AG04449 (cell line): ENCODE data around the gene ARID3B.

Experiments used
- CTCF ChIA-PET: fragments of 350-600 bp; formaldehyde crosslinking; extraction: SDS; loops from one replicate; lab custom pipeline; 2021; ENCODE audit warnings: antibody characterized with exemption; lab: Yijun Ruan, JAX
- POLR2A ChIA-PET: fragments of 400-600, 350-600 bp; formaldehyde crosslinking; extraction: SDS; loops from one replicate; lab custom pipeline; 2020; ENCODE audit warnings: antibody characterized with exemption, inconsistent platforms; lab: Yijun Ruan, JAX
- DNase-seq: peaks from one replicate; pipeline ENCODE4 v3.0.0-alpha.2; 2010; ENCODE audit warnings: low read depth, low spot score
- H3K4me3 ChIP-seq: 2 replicates; pipeline ENCODE4 v1.5.1; 2011; ENCODE audit warnings: low read depth, mild to moderate bottlenecking, control low read depth, low read length
- CTCF ChIP-seq: IDR thresholded peaks from one replicate; pipeline ENCODE4 v1.5.1; 2011; ENCODE audit warnings: mild to moderate bottlenecking, moderate library complexity, low read length, control low read depth, inconsistent platforms; ENCODE audit not compliant: insufficient read depth; ENCODE audit errors: missing control alignments

Gene ARID3B

DNA sequence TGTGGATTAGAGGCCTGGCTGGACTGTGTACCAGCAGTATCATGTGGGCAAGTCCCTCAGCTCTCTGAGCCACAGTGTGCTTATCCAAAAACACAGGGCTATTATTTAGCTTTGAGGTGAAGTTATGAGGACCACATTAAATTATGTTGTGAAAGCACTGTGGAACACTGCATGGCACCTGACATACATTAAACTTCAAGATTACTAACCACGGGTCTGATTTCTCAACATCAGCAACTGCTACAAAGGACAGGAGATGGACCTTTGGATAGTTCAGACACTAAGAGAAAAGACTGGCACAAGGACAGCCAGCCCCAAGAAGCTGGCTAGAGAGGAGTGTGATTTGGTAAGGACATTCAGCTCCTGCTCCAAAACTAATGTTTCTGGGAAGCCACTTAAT lies 96.0 kb downstream of the ARID3B start:
- no peak for TF ChIP-seq CTCF
- ChIA-PET CTCF (interaction anchor here (1.1 to 46.3 kb wide), 9 partner anchors 9 to 351 kb away, joined by 3 to 1672 read pairs (median 7); partner anchors contain the start of genes CLK3 and CSK), POLR2A (no interaction called here)
- no peak for DNase-seq
- H3K4me3 ChIP-seq: no peak overlapping the region

DNA sequence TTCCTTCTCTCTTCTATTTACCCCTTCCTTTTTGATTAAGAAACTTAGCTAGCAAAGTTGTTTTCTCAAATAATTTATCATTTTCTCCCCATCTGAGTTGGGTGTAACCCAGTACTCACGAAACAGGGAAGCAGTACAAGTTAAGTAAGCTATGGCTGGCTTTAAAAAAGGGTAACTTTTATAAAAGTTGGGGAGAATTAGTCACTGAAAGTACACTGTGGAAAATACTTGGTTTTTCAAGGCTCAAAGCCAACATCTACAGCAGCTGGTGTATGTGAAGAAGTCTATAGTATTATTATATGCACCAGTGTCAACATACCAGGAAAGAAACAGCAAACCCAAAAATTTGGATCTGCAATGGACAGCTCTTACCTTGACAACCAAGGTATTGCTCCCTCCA lies 100.1 kb downstream of the ARID3B start:
- CTCF ChIA-PET: interaction anchor here (1.2 to 46.3 kb wide), 7 partner anchors 8 to 310 kb away, joined by 4 to 1672 read pairs (median 11); partner anchors contain the start of genes CLK3 and CSK
- POLR2A ChIA-PET: no interaction called here
- no peak for TF ChIP-seq CTCF

DNA sequence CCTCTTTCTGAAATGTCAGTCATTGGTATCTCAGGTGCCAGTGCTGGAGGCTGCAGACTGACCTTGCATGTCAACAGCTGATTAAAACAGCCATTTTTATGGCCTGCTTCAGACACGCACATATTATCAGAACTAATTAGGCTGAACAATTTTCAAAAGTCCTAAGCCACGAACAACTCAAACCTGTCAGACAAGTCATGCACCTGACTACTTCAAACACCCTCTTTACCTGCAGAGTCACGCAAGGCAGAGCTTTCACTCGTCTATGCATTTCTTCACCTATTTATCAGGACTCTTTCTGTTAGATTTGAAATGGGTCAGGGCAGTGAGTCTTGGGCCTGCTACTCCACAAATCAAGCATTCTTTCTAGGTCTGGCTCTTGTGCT lies 101.3 kb downstream of the ARID3B start:
- no peak for TF ChIP-seq CTCF
- ChIA-PET POLR2A (no interaction called here), CTCF (interaction anchor here (1.5 to 46.3 kb wide), 7 partner anchors 9 to 269 kb away, joined by 3 to 1672 read pairs (median 7); partner anchors contain the start of genes CLK3 and CSK)
- DNase-seq: no peak
- H3K4me3 ChIP-seq: no peak overlapping the region

More for the DNA sequence above, 100.1 kb downstream of the ARID3B start:
- H3K4me3 ChIP-seq: no peak overlapping the region
- DNase-seq: no peak

DNA sequence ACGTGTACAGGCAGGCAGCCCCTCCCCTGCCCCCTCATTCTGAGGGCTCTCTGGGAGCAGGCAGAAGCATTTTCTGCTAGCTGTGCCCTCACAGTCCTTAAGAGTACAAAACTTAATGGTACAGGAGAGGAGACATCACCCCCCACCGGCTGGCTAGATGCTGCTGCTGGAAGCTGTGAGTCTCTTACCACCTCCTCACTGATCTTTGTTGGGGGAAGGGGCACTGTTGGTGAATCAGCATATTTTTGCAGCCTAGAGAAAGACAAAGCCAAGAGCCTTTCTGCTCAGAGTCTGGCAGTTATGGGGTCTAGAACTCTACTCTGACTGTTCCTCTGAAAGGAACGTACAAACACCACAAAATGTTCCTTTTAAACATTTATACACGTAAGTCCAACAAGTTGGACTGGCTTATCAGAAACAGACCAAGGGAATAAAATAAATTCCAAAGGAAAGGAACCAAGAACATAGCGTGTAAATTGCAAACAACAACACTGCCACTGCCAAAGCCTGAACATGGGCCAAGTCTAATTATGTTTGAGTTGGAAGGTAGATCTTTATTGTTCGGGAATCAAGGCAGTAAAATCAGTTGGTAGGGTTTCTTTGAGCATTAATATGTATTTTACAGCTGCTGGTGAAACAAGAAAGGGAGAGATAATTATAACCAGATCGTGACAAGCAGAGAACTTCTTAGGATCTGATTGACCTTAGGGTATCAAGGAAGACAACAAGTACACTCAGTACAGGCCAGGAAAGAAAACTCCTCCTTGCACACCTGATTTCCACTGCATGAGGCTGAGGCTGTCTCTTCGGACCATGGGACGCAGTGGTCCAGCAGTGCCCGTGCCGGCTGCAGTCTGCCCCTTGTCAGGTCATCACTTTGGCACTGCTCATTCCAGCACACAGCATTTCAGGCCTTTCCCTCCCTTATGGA lies 102.0 kb downstream of the ARID3B start:
- DNase-seq: no peak
- H3K4me3 ChIP-seq: no peak overlapping the region
- no peak for TF ChIP-seq CTCF
- POLR2A ChIA-PET: no interaction called here
- CTCF ChIA-PET: interaction anchor here (1.5 to 46.3 kb wide), 7 partner anchors 9 to 270 kb away, joined by 3 to 1672 read pairs (median 7); partner anchors contain the start of genes CLK3 and CSK

- ChIA-PET CTCF (interaction anchor here (1.8 to 46.3 kb wide), 5 partner anchors 10 to 269 kb away, joined by 5 to 1672 read pairs (median 246); partner anchors contain the start of genes CLK3 and CSK), POLR2A (no interaction called here)
- H3K4me3 ChIP-seq: no peak overlapping the region
- TF ChIP-seq CTCF: no peak
- no peak for DNase-seq
Observed at GRCh38 chr15:74643665-74644204, 102.7 kb downstream of the ARID3B start.

- CTCF ChIA-PET: interaction anchor here (1.0 to 46.3 kb wide), 3 partner anchors 11 to 126 kb away, joined by 3 to 1672 read pairs (median 246); partner anchors contain the start of gene CSK
- POLR2A ChIA-PET: no interaction called here
- TF ChIP-seq CTCF: no peak
- no peak overlapping the region for H3K4me3 ChIP-seq
- DNase-seq: no peak
Observed at GRCh38 chr15:74646480-74646879, 105.5 kb downstream of the ARID3B start.
